Gastrocnemius medialis (tissue), 4 donors: ENCODE results near the gene ZC3H7A.

Experiments used
- POLR2A ChIP-seq, 2 donors: fragments of 450-650 bp; IDR thresholded peaks; one replicate each; pipeline ENCODE4 v1.6.1; 2017; ENCODE audit warnings: antibody characterized with exemption in 2 of 2, mild to moderate bottlenecking in 2 of 2, moderate library complexity in 2 of 2
- TF ChIP-seq, protein P1 (sequence below), 5 experiments: fragments of 450-650 bp in 3 of 5; fragments of 200-600 bp in 2 of 5; sonication (generic) in 2 of 5; IDR thresholded peaks in 4 of 5; conservative IDR thresholded peaks in 1 of 5; 1 replicate in 4 of 5; 2 replicates in 1 of 5; pipeline ENCODE4 v1.5.1; 2016 to 2019; ENCODE audit warnings: antibody characterized with exemption in 5 of 5, mild to moderate bottlenecking in 3 of 5, moderate library complexity in 3 of 5

DNA sequence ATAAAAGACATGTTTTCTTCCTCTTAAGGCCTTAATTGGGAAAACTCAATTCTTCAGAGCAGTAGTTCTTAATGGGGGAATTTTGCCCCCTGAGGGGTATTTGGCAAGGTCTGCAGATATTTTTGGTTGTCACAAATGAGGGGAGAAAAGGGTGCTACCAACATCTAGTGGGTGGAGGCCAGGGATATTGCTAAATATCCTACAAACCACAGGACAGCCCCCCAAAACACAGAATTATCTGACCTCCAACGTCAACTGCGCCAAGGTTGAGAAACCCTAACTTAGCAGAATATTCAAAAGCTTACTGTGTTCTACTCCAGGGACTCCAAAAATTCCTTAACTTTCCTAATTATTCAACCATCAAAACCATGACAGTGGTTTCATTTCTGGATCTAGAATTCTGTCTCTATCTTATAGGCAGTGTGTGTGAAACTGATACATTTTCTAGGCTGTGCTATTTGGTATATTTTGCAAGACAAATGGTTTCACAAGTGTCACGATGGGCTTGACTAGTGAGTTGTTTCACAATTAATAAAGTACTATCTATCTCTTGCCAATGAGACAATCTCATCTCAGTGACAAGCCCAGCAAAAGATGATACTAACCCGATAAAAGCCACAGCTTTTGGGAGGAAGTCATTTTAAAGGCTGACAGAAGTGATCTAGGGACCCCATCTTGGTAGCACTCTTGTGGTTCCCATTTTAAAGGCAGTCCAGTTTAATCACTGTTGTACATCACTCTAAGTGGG is 69.1 kb downstream of the ZC3H7A start:
- TF ChIP-seq, protein P1, sequence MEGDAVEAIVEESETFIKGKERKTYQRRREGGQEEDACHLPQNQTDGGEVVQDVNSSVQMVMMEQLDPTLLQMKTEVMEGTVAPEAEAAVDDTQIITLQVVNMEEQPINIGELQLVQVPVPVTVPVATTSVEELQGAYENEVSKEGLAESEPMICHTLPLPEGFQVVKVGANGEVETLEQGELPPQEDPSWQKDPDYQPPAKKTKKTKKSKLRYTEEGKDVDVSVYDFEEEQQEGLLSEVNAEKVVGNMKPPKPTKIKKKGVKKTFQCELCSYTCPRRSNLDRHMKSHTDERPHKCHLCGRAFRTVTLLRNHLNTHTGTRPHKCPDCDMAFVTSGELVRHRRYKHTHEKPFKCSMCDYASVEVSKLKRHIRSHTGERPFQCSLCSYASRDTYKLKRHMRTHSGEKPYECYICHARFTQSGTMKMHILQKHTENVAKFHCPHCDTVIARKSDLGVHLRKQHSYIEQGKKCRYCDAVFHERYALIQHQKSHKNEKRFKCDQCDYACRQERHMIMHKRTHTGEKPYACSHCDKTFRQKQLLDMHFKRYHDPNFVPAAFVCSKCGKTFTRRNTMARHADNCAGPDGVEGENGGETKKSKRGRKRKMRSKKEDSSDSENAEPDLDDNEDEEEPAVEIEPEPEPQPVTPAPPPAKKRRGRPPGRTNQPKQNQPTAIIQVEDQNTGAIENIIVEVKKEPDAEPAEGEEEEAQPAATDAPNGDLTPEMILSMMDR (IDR thresholded peaks at IDR 0.05 in 4 of 5, conservative IDR thresholded peaks at IDR 0.05 in 1 of 5) = no peak
- no peak for TF ChIP-seq POLR2A (IDR thresholded peaks at IDR 0.05)
